H1 (cell line): Measurements from ENCODE around the gene TRABD2B. TPM values are rescaled to one million over a fixed set of nuclear protein-coding genes. Genes with fewer than 3 reads are reported as not detected.

Experiments used
- EP300 ChIP-seq, 2 experiments: IDR thresholded peaks; 1 replicate in 1 of 2; 2 replicates in 1 of 2; pipeline ENCODE4 v1.6.1; 2011 to 2012; ENCODE audit warnings: low read depth in 2 of 2, low read length in 2 of 2, mild to moderate bottlenecking in 2 of 2, borderline replicate concordance in 1 of 2, inconsistent platforms in 1 of 2, moderate library complexity in 1 of 2
- EZH2 ChIP-seq: fragments of 200-600 bp; sonication (generic); IDR thresholded peaks from 2 replicates; pipeline ENCODE4 v1.7.1; 2012; ENCODE audit warnings: low read depth, mild to moderate bottlenecking, moderate library complexity, low read length, inconsistent platforms; ENCODE audit not compliant: severe bottlenecking
- JUN ChIP-seq: IDR thresholded peaks from 2 replicates; pipeline ENCODE4 v1.6.1; 2011; ENCODE audit warnings: low read depth, mild to moderate bottlenecking, improper control_type of control experiment, low read length
- JUND ChIP-seq: IDR thresholded peaks from 2 replicates; pipeline ENCODE4 v1.6.1; 2011; ENCODE audit warnings: mild to moderate bottlenecking, improper control_type of control experiment, low read length
- POLR2AphosphoS5 ChIP-seq: IDR thresholded peaks from 2 replicates; pipeline ENCODE4 v1.6.1; 2011; ENCODE audit warnings: low read depth, low read length
- RNF2 ChIP-seq: fragments of 200-900, 300-1000 bp; sonication (generic); IDR thresholded peaks from 2 replicates; pipeline ENCODE4 v1.7.1; 2016; ENCODE audit warnings: borderline replicate concordance, low read depth, mild to moderate bottlenecking, antibody characterized with exemption, low read length; ENCODE audit not compliant: poor library complexity, severe bottlenecking; ENCODE audit errors: missing control alignments
- SIRT6 ChIP-seq: IDR thresholded peaks from one replicate; pipeline ENCODE4 v1.7.1; 2012; ENCODE audit warnings: low read length, inconsistent platforms
- polyA plus RNA-seq, 7 experiments: library from polyadenylated mRNA; depleted of rRNA in 3 of 7; stranded (reverse) in 5 of 7; unstranded in 2 of 7; fragments of >200 nt in 5 of 7; fragments of 200-250 nt in 2 of 7; gene quantifications; 1 replicate in 5 of 7; 2 replicates in 1 of 7; 4 replicates in 1 of 7; pipeline versions ENCODE4 v1.2.1 to v1.2.3, GENCODE V29; 2011 to 2013; ENCODE audit warnings: missing spikeins in 2 of 7, mixed read lengths in 2 of 7
- total RNA-seq: library from RNA; stranded (reverse); fragmentation: NEBNext Ultra II Directional; extraction: Animal tissue kit (Norgen Biotek cat#: 25700); gene quantifications from 2 replicates; pipeline ENCODE4 v1.2.1, GENCODE V29; 2021

TRABD2B gene
- total and polyA plus RNA-seq, 2 of the 8 experiments (the other 6 are each of a cell fraction or from before 2014, with no cell fraction given), result 0.95 to 3.4 TPM

DNA sequence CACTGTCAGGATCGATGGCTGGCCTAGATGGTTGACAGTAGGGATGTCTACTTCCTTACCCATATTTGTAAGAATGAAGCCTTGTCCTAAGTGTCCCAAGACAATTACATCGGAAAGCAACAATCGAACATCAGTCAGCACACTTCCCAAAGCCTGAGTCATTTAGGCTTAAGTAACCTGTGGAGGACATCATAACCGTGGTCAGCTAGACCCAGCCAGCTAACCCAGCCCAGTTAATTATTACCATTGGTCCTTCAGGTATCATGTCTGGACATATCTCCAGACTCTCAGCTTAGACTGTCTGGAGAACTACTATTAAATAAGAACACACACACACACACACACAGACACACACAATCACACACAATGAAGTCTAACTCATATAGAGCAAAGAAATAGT lies 264.7 kb downstream of the TRABD2B start (continued):
- TF ChIP-seq RNF2 (no peak), POLR2AphosphoS5 (no peak), JUN (no peak), SIRT6 (no peak), EP300 (IDR thresholded peaks at IDR 0.05; ENCODE audit: borderline replicate concordance in 1 of 2, low read depth in 2 of 2, low read length in 2 of 2) (no peak), JUND (no peak), EZH2 (no peak)
